H9 (cell line): Measurements from ENCODE around the gene SV2C. TPM values are rescaled to one million over a fixed set of nuclear protein-coding genes. Genes with fewer than 3 reads are reported as not detected.

Source experiments
- DNase-seq: peaks from one replicate; pipeline ENCODE4 v3.0.0-alpha.2; 2017
- H2AFZ ChIP-seq: one replicate; pipeline ENCODE4 v1.6.1; 2013; ENCODE audit warnings: mild to moderate bottlenecking, low read length, control low read depth, moderate library complexity
- H2AK5ac ChIP-seq: 2 replicates; pipeline ENCODE4 v1.6.1; 2013; ENCODE audit warnings: low read length, control low read depth, mixed read lengths; ENCODE audit not compliant: insufficient read length
- H2BK120ac ChIP-seq: one replicate; pipeline ENCODE4 v1.6.1; 2013; ENCODE audit warnings: low read depth, mild to moderate bottlenecking, low read length, control low read depth, inconsistent platforms; ENCODE audit not compliant: poor library complexity, severe bottlenecking
- H2BK12ac ChIP-seq: 2 replicates; pipeline ENCODE4 v1.6.1; 2013; ENCODE audit warnings: low read length, control low read depth, mixed read lengths, low read depth; ENCODE audit not compliant: insufficient read length
- H2BK15ac ChIP-seq: 2 replicates; pipeline ENCODE4 v1.6.1; 2013; ENCODE audit warnings: low read depth, low read length, control low read depth
- H2BK20ac ChIP-seq: one replicate; pipeline ENCODE4 v1.6.1; 2013; ENCODE audit warnings: low read depth, mild to moderate bottlenecking, low read length, control low read depth, inconsistent platforms; ENCODE audit not compliant: poor library complexity, severe bottlenecking
- H2BK5ac ChIP-seq: 2 replicates; pipeline ENCODE4 v1.6.1; 2013; ENCODE audit warnings: low read length, control low read depth, mixed read lengths; ENCODE audit not compliant: insufficient read length
- H3K14ac ChIP-seq: 2 replicates; pipeline ENCODE4 v1.6.1; 2013; ENCODE audit warnings: low read length, control low read depth; ENCODE audit not compliant: insufficient read depth
- H3K18ac ChIP-seq: 2 replicates; pipeline ENCODE4 v1.6.1; 2013; ENCODE audit warnings: low read depth, mild to moderate bottlenecking, mixed read lengths, low read length, control low read depth; ENCODE audit not compliant: insufficient read length
- H3K23ac ChIP-seq: 2 replicates; pipeline ENCODE4 v1.6.1; 2013; ENCODE audit warnings: low read length, control low read depth, mixed read lengths, low read depth; ENCODE audit not compliant: insufficient read length
- H3K23me2 ChIP-seq: 2 replicates; pipeline ENCODE4 v1.6.1; 2013; ENCODE audit warnings: low read depth, mild to moderate bottlenecking, mixed read lengths, low read length, control low read depth; ENCODE audit not compliant: insufficient read length, poor library complexity, severe bottlenecking
- H3K27ac ChIP-seq: 2 replicates; pipeline ENCODE4 v1.5.1; 2013; ENCODE audit warnings: low read length, control low read depth, mixed read lengths, low read depth; ENCODE audit not compliant: insufficient read length
- H3K27me3 ChIP-seq: 2 replicates; pipeline ENCODE4 v1.6.1; 2013; ENCODE audit warnings: low read length, control low read depth, inconsistent platforms; ENCODE audit not compliant: insufficient read depth
- H3K4ac ChIP-seq: 2 replicates; pipeline ENCODE4 v1.6.1; 2013; ENCODE audit warnings: low read depth, mild to moderate bottlenecking, control low read depth, inconsistent platforms, low read length, moderate library complexity
- H3K4me1 ChIP-seq: 2 replicates; pipeline ENCODE4 v1.6.1; 2013; ENCODE audit warnings: low read length, control low read depth, inconsistent platforms; ENCODE audit not compliant: insufficient read depth
- H3K4me2 ChIP-seq: 2 replicates; pipeline ENCODE4 v1.6.1; 2013; ENCODE audit warnings: low read length, control low read depth, mixed read lengths; ENCODE audit not compliant: insufficient read length, insufficient read depth
- H3K56ac ChIP-seq: 2 replicates; pipeline ENCODE4 v1.6.1; 2013; ENCODE audit warnings: low read depth, mild to moderate bottlenecking, mixed read lengths, low read length, control low read depth; ENCODE audit not compliant: insufficient read length
- H3K79me1 ChIP-seq: 2 replicates; pipeline ENCODE4 v1.6.1; 2013; ENCODE audit warnings: low read depth, mild to moderate bottlenecking, moderate library complexity, low read length, control low read depth, inconsistent platforms; ENCODE audit not compliant: insufficient read depth, poor library complexity, severe bottlenecking
- H3K79me2 ChIP-seq: 2 replicates; pipeline ENCODE4 v1.6.1; 2013; ENCODE audit warnings: low read length, control low read depth, inconsistent platforms; ENCODE audit not compliant: insufficient read depth
- H3K9ac ChIP-seq: 2 replicates; pipeline ENCODE4 v1.6.1; 2013; ENCODE audit warnings: low read length, control low read depth, mixed read lengths; ENCODE audit not compliant: insufficient read length; ENCODE audit errors: extremely low read depth
- H3K9me3 ChIP-seq: one replicate; pipeline ENCODE4 v1.6.1; 2013; ENCODE audit warnings: low read depth, low read length, inconsistent platforms; ENCODE audit not compliant: control insufficient read depth
- H3T11ph ChIP-seq: one replicate; pipeline ENCODE4 v1.6.1; 2013; ENCODE audit warnings: mild to moderate bottlenecking, low read length, control low read depth, inconsistent platforms
- H4K20me1 ChIP-seq: one replicate; pipeline ENCODE4 v1.6.1; 2013; ENCODE audit not compliant: control insufficient read depth, insufficient read length, insufficient read depth
- H4K5ac ChIP-seq: 2 replicates; pipeline ENCODE4 v1.6.1; 2013; ENCODE audit warnings: low read depth, mild to moderate bottlenecking, mixed read lengths, low read length, control low read depth; ENCODE audit not compliant: insufficient read length
- H4K8ac ChIP-seq: replicated peaks from 2 replicates; pipeline ENCODE4 v1.6.1; 2013; ENCODE audit warnings: low read length, control low read depth, mixed read lengths, low read depth; ENCODE audit not compliant: insufficient read length
- H4K91ac ChIP-seq: 2 replicates; pipeline ENCODE4 v1.6.1; 2013; ENCODE audit warnings: low read depth, mild to moderate bottlenecking, moderate library complexity, mixed read lengths, low read length, control low read depth; ENCODE audit not compliant: insufficient read length
- H3K27ac Mint-ChIP-seq, 3 experiments: 2 replicates in 2 of 3; 3 replicates in 1 of 3; pipeline ENCODE4 v1.8.0; 2020 to 2021; ENCODE audit warnings: mixed read lengths in 3 of 3, mild to moderate bottlenecking in 1 of 3, moderate library complexity in 1 of 3
- H3K27me3 Mint-ChIP-seq: 2 replicates; pipeline ENCODE4 v1.8.0; 2021; ENCODE audit warnings: low read depth, mild to moderate bottlenecking, moderate library complexity, mixed read lengths
- H3K36me3 Mint-ChIP-seq, 3 experiments: 2 replicates in 2 of 3; 3 replicates in 1 of 3; pipeline ENCODE4 v1.8.0; 2020 to 2021; ENCODE audit warnings: low read depth in 3 of 3, mixed read lengths in 3 of 3; ENCODE audit not compliant: insufficient read depth in 1 of 3
- H3K4me1 Mint-ChIP-seq, 2 experiments: 2 replicates each; pipeline ENCODE4 v1.8.0; 2020; ENCODE audit warnings: mixed read lengths in 2 of 2
- H3K4me3 Mint-ChIP-seq, 2 experiments: 2 replicates in 1 of 2; 3 replicates in 1 of 2; pipeline ENCODE4 v1.8.0; 2020 to 2021; ENCODE audit warnings: mild to moderate bottlenecking in 2 of 2, mixed read lengths in 2 of 2, moderate library complexity in 1 of 2
- H3K9me3 Mint-ChIP-seq, 2 experiments: 2 replicates in 1 of 2; 3 replicates in 1 of 2; pipeline ENCODE4 v1.8.0; 2020; ENCODE audit warnings: mild to moderate bottlenecking in 2 of 2, mixed read lengths in 2 of 2, moderate library complexity in 1 of 2
- WGBS: extraction: QIAGEN DNeasy Blood & Tissue Kit; methylation state at CpG from one replicate; pipeline ENCODE4 v1.1.7; 2013; ENCODE audit warnings: missing lambda C conversion rate, low lambda C conversion rate, mixed read lengths; ENCODE audit not compliant: insufficient read length; ENCODE audit errors: extremely low coverage; 5-methylcytosine and 5-hydroxymethylcytosine counted together
- total RNA-seq: library from RNA; stranded (reverse); gene quantifications from 2 replicates; pipeline ENCODE4 v1.2.1, GENCODE V29; 2021
- TF ChIP-seq, protein P1 (sequence below): fragments of 200-600 bp; sonication (generic); conservative IDR thresholded peaks from 3 replicates; pipeline ENCODE4 v1.8.0; 2021; ENCODE audit warnings: antibody characterized with exemption, mild to moderate bottlenecking

Gene SV2C
- total RNA-seq, 1 experiment from 2014 or later: 0.09 TPM

DNA sequence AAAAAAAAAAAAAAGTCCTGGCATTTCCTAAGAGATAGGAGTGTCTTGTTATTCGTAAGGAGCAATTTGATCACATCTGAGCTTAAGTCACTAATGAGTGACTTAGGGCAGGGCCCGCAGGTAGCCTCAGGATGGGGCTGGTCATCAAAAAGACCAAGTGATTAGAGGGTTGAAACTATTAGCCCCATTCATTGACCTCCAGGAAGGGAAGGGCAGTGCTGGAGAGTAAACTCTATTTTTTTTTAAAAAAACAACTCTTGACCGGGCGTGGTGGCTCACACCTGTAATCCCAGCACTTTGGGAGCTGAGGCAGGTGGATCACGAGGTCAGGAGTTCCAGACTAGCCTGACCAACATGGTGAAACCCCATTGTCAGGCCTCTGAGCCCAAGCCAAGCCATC is 273.7 kb downstream of the SV2C start:
- Histone ChIP-seq H3K9me3 (no peaks in the 10 kb centered on the region), H2BK5ac (no peak overlapping the region), H3K79me2 (no peaks in the 10 kb centered on the region), H2AK5ac (no peak overlapping the region), H2BK20ac (no peak overlapping the region), H3K4ac (no peak overlapping the region), H2BK120ac (no peak overlapping the region), H4K91ac (no peak overlapping the region), H3K27me3 (no peaks in the 10 kb centered on the region), H4K8ac (no peak overlapping the region), H4K20me1 (no peaks in the 10 kb centered on the region), H4K5ac (no peak overlapping the region), H3K23ac (no peak overlapping the region), H3K4me2 (no peak overlapping the region), H3K27ac (no peak overlapping the region), H3K23me2 (no peaks in the 10 kb centered on the region), H3K79me1 (no peaks in the 10 kb centered on the region), H2BK15ac (no peak overlapping the region), H3K56ac (no peak overlapping the region), H2AFZ (no peak overlapping the region), H3K14ac (no peak overlapping the region), H3K4me1 (no peaks in the 10 kb centered on the region), H3K9ac (no peak overlapping the region), H2BK12ac (no peak overlapping the region), H3T11ph (no peak overlapping the region), H3K18ac (no peak overlapping the region)
- H3K4me3 Mint-ChIP-seq: no peak overlapping the region
- no peaks in the 10 kb centered on the region for H3K36me3 Mint-ChIP-seq
- peaks cover 15 to 27% of the 10 kb centered on the region in 2 experiments for H3K4me1 Mint-ChIP-seq
- TF ChIP-seq, protein P1, sequence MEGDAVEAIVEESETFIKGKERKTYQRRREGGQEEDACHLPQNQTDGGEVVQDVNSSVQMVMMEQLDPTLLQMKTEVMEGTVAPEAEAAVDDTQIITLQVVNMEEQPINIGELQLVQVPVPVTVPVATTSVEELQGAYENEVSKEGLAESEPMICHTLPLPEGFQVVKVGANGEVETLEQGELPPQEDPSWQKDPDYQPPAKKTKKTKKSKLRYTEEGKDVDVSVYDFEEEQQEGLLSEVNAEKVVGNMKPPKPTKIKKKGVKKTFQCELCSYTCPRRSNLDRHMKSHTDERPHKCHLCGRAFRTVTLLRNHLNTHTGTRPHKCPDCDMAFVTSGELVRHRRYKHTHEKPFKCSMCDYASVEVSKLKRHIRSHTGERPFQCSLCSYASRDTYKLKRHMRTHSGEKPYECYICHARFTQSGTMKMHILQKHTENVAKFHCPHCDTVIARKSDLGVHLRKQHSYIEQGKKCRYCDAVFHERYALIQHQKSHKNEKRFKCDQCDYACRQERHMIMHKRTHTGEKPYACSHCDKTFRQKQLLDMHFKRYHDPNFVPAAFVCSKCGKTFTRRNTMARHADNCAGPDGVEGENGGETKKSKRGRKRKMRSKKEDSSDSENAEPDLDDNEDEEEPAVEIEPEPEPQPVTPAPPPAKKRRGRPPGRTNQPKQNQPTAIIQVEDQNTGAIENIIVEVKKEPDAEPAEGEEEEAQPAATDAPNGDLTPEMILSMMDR: no peak
- peaks cover 2% of the 10 kb centered on the region for H3K27me3 Mint-ChIP-seq
- peak; percentile 45 for DNase-seq
- WGBS: no CpG with 5 or more reads among the region's 5 CpGs
- H3K27ac Mint-ChIP-seq: no peak overlapping the region
- no peaks in the 10 kb centered on the region for H3K9me3 Mint-ChIP-seq
